Neural cell (in vitro differentiated cells): ENCODE data around the gene CCDC86. TPM values are rescaled to one million over a fixed set of nuclear protein-coding genes. Genes with fewer than 3 reads are reported as not detected.

Experiments
- H2AFZ ChIP-seq: fragments of 200-600, 300-800 bp; sonication (generic), shearing (Covaris generic); 2 replicates; pipeline ENCODE4 v1.6.0; 2014; ENCODE audit warnings: low read depth, mild to moderate bottlenecking, antibody characterized with exemption, low read length, moderate library complexity
- H3F3A ChIP-seq: fragments of 200-600 bp; shearing (Covaris generic); 2 replicates; pipeline ENCODE4 v1.6.1; 2016; ENCODE audit warnings: mild to moderate bottlenecking, moderate library complexity, mixed read lengths, antibody characterized with exemption, low read length; ENCODE audit not compliant: insufficient read depth, poor library complexity, severe bottlenecking
- H3K27ac ChIP-seq: fragments of 200-600, 300-800 bp; sonication (generic), shearing (Covaris generic); 2 replicates; pipeline ENCODE4 v1.5.1; 2014; ENCODE audit warnings: mild to moderate bottlenecking, low read length, moderate library complexity
- H3K27me3 ChIP-seq: fragments of 300-800, 200-600 bp; sonication (generic), shearing (Covaris generic); 2 replicates; pipeline ENCODE4 v1.6.0; 2014; ENCODE audit warnings: mild to moderate bottlenecking, low read depth, low read length, moderate library complexity; ENCODE audit not compliant: insufficient read depth
- H3K36me3 ChIP-seq: fragments of 300-800, 200-600 bp; sonication (generic), shearing (Covaris generic); 2 replicates; pipeline ENCODE4 v1.5.1; 2014; ENCODE audit warnings: mild to moderate bottlenecking, antibody characterized with exemption, low read length, moderate library complexity; ENCODE audit not compliant: insufficient read depth
- H3K4me2 ChIP-seq: fragments of 300-800, 200-600 bp; sonication (generic), shearing (Covaris generic); 2 replicates; pipeline ENCODE4 v1.6.0; 2014; ENCODE audit warnings: mild to moderate bottlenecking, low read length
- H3K4me3 ChIP-seq: fragments of 300-800, 200-600 bp; sonication (generic), shearing (Covaris generic); 2 replicates; pipeline ENCODE4 v1.5.1; 2014; ENCODE audit warnings: mild to moderate bottlenecking, low read length, moderate library complexity
- H3K79me2 ChIP-seq: fragments of 200-600 bp; shearing (Covaris generic); replicated peaks from 2 replicates; pipeline ENCODE4 v1.6.0; 2014; ENCODE audit warnings: mild to moderate bottlenecking, low read length, moderate library complexity; ENCODE audit not compliant: insufficient read depth
- H3K9ac ChIP-seq: fragments of 300-800, 200-600 bp; sonication (generic), shearing (Covaris generic); 2 replicates; pipeline ENCODE4 v1.6.1; 2016; ENCODE audit warnings: mild to moderate bottlenecking, low read length, mixed read lengths
- H3K9me2 ChIP-seq: fragments of 200-600 bp; shearing (Covaris generic); 2 replicates; pipeline ENCODE4 v1.6.1; 2016; ENCODE audit warnings: mild to moderate bottlenecking, low read length, mixed read lengths; ENCODE audit not compliant: insufficient read depth
- H3K9me3 ChIP-seq: fragments of 200-600, 300-800 bp; sonication (generic), shearing (Covaris generic); 2 replicates; pipeline ENCODE4 v1.6.1; 2016; ENCODE audit warnings: mild to moderate bottlenecking, mixed run types, low read length, moderate library complexity, mixed read lengths
- H4K20me1 ChIP-seq: fragments of 200-600 bp; shearing (Covaris generic); 2 replicates; pipeline ENCODE4 v1.6.1; 2016; ENCODE audit warnings: mild to moderate bottlenecking, mixed run types; ENCODE audit not compliant: insufficient read depth
- CTCF ChIP-seq: fragments of 450-650 bp; IDR thresholded peaks from 2 replicates; pipeline ENCODE4 v1.5.1; 2014; ENCODE audit warnings: antibody characterized with exemption, mild to moderate bottlenecking, moderate library complexity; ENCODE audit not compliant: poor library complexity, severe bottlenecking
- EP300 ChIP-seq: fragments of 450-650 bp; conservative IDR thresholded peaks from 2 replicates; pipeline ENCODE4 v1.6.1; 2014; ENCODE audit warnings: antibody characterized with exemption, mild to moderate bottlenecking, moderate library complexity; ENCODE audit not compliant: poor library complexity, severe bottlenecking
- EZH2 ChIP-seq: fragments of 200-600, 300-800 bp; shearing (Covaris generic), sonication (generic); IDR thresholded peaks from 2 replicates; pipeline ENCODE4 v1.6.1; 2014; ENCODE audit warnings: antibody characterized with exemption, low read length, borderline replicate concordance, mild to moderate bottlenecking; ENCODE audit not compliant: insufficient read depth, poor library complexity, severe bottlenecking
- MXI1 ChIP-seq: fragments of 450-650 bp; conservative IDR thresholded peaks from 2 replicates; pipeline ENCODE4 v1.6.1; 2014; ENCODE audit warnings: antibody characterized with exemption, mild to moderate bottlenecking; ENCODE audit not compliant: poor library complexity, severe bottlenecking
- POLR2AphosphoS5 ChIP-seq: IDR thresholded peaks from 2 replicates; pipeline ENCODE4 v1.6.1; 2012
- RAD21 ChIP-seq: fragments of 450-650 bp; conservative IDR thresholded peaks from 2 replicates; pipeline ENCODE4 v1.6.1; 2014; ENCODE audit warnings: antibody characterized with exemption, mild to moderate bottlenecking, moderate library complexity
- REST ChIP-seq: IDR thresholded peaks from 2 replicates; pipeline ENCODE4 v1.6.1; 2012; ENCODE audit warnings: borderline replicate concordance
- SMC3 ChIP-seq: fragments of 450-650 bp; conservative IDR thresholded peaks from 2 replicates; pipeline ENCODE4 v1.6.1; 2014; ENCODE audit warnings: antibody characterized with exemption, mild to moderate bottlenecking, moderate library complexity; ENCODE audit not compliant: poor library complexity
- TAF1 ChIP-seq: IDR thresholded peaks from 2 replicates; pipeline ENCODE4 v1.6.1; 2012; ENCODE audit warnings: low read depth
- polyA plus RNA-seq: library from polyadenylated mRNA; depleted of rRNA; stranded (reverse); fragments of >200 nt; gene quantifications from 2 replicates; pipeline ENCODE4 v1.2.3, GENCODE V29; 2014

Gene CCDC86
- polyA plus RNA-seq, 1 donor from 2014 or later = 0.16 TPM

- H3K4me3 ChIP-seq = no peak overlapping the region
- H3K9me3 ChIP-seq = no peaks in the 10 kb centered on the region
- H3K36me3 ChIP-seq = no peaks in the 10 kb centered on the region
- no peaks in the 10 kb centered on the region for H4K20me1 ChIP-seq
- H3K79me2 ChIP-seq = no peaks in the 10 kb centered on the region
- no peaks in the 10 kb centered on the region for H3F3A ChIP-seq
- no peaks in the 10 kb centered on the region for H3K9me2 ChIP-seq
- TF ChIP-seq MXI1 = no peak
- TF ChIP-seq EZH2 = no peak
- no peak for TF ChIP-seq SMC3
- TF ChIP-seq TAF1 = no peak
- no peak for TF ChIP-seq REST
- TF ChIP-seq RAD21 = no peak
- TF ChIP-seq POLR2AphosphoS5 = no peak
- TF ChIP-seq EP300 = no peak
- TF ChIP-seq CTCF = no peak
- H3K9ac ChIP-seq = no peak overlapping the region
- no peaks in the 10 kb centered on the region for H3K27me3 ChIP-seq
- H2AFZ ChIP-seq = no peak overlapping the region
- H3K27ac ChIP-seq = no peak overlapping the region
- no peak overlapping the region for H3K4me2 ChIP-seq
Observed at GRCh38 chr11:60834742-60835533, 7.0 kb upstream of the CCDC86 start.

- Histone ChIP-seq H3K27me3 (no peaks in the 10 kb centered on the region), H3K36me3 (no peaks in the 10 kb centered on the region), H3K9ac (no peak overlapping the region), H3K79me2 (no peaks in the 10 kb centered on the region), H4K20me1 (no peaks in the 10 kb centered on the region), H3K27ac (no peak overlapping the region), H3K4me3 (no peak overlapping the region), H3F3A (no peaks in the 10 kb centered on the region), H3K4me2 (no peak overlapping the region), H3K9me2 (no peaks in the 10 kb centered on the region), H3K9me3 (no peaks in the 10 kb centered on the region), H2AFZ (no peak overlapping the region)
- no peak for TF ChIP-seq RAD21
- TF ChIP-seq TAF1 = no peak
- no peak for TF ChIP-seq EZH2
- TF ChIP-seq SMC3 = no peak
- no peak for TF ChIP-seq POLR2AphosphoS5
- no peak for TF ChIP-seq REST
- TF ChIP-seq CTCF = no peak
- TF ChIP-seq EP300 = no peak
- TF ChIP-seq MXI1 = no peak
Observed at GRCh38 chr11:60835534-60835846, 6.4 kb upstream of the CCDC86 start.
